GM12891 (cell line): ENCODE results near the gene CLEC11A.
"Not testable (repeated sequence)": the region's sequence is repeated elsewhere in the genome, so short reads cannot be mapped to it uniquely, and the experiment has no call there.

Experiments used
- DNase-seq: peaks from one replicate; pipeline ENCODE4 v3.0.0; 2011; ENCODE audit warnings: low spot score; ENCODE audit not compliant: insufficient read length
- FAIRE-seq: peaks from 2 replicates; lab custom pipeline; 2011; peaks lifted over from hg19 to GRCh38; lab: Jason Lieb, UNC
- PAX5 ChIP-seq: IDR thresholded peaks from 2 replicates; pipeline ENCODE4 v1.6.1; 2011; ENCODE audit warnings: low read length, moderate library complexity, mild to moderate bottlenecking; ENCODE audit not compliant: insufficient read depth, severe bottlenecking
- POLR2A ChIP-seq: IDR thresholded peaks from 2 replicates; pipeline ENCODE4 v1.6.1; 2011; ENCODE audit warnings: low read depth, low read length, control low read depth
- POLR2AphosphoS5 ChIP-seq: IDR thresholded peaks from 2 replicates; pipeline ENCODE4 v1.6.1; 2011; ENCODE audit warnings: low read depth, low read length, control low read depth
- POU2F2 ChIP-seq: IDR thresholded peaks from 2 replicates; pipeline ENCODE4 v1.6.1; 2011; ENCODE audit warnings: low read depth, mild to moderate bottlenecking, control low read depth, low read length, moderate library complexity
- SPI1 ChIP-seq: IDR thresholded peaks from 2 replicates; pipeline ENCODE4 v1.6.1; 2011; ENCODE audit warnings: low read depth, low read length, control low read depth
- TAF1 ChIP-seq: IDR thresholded peaks from 2 replicates; pipeline ENCODE4 v1.6.1; 2011; ENCODE audit warnings: low read depth, low read length, control low read depth

CLEC11A gene

DNA sequence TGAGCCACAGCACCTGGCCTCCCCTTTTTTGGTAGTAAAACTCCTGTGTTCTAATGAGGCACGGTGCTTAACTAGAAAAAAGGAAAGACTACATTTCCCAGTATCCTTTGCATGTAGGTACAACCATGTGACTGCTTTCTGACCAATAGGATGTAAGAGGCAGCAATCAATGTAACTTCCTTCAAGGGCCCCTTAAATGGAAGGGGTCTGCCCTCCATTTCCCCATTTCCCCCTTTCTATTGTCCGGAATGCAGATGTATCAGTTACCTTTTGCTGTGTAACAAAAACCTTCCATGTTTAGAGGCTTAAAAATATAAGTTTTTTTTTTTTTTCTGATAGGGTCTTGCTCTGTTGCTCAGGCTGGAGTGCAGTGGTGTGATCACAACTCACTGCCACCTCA lies 49.3 kb downstream of the CLEC11A start:
- FAIRE-seq, result no peak
- DNase-seq, result no peak
- no peak for TF ChIP-seq PAX5
- TF ChIP-seq POLR2A, result no peak
- TF ChIP-seq SPI1, result no peak
- TF ChIP-seq TAF1, result no peak
- no peak for TF ChIP-seq POLR2AphosphoS5
- no peak for TF ChIP-seq POU2F2

DNA sequence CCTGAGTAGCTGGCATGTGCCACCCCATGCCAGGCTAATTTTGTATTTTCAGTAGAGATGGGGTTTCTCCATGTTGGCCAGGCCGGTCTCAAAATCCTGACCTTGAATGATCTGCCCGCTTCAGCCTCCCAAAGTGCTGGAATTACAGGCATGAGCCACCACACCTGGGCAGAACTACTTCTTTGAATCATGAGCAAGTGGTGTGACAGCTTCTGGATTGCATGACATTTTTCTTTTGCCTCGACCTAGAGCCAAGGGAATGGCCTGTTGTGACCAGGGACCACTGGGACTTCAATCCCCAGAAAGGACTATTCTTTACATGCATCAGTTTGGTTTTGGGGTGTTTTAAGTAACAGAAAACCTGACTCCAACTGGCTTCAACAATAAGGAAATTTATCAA lies 49.7 kb downstream of the CLEC11A start:
- not testable (repeated sequence) for FAIRE-seq

DNA sequence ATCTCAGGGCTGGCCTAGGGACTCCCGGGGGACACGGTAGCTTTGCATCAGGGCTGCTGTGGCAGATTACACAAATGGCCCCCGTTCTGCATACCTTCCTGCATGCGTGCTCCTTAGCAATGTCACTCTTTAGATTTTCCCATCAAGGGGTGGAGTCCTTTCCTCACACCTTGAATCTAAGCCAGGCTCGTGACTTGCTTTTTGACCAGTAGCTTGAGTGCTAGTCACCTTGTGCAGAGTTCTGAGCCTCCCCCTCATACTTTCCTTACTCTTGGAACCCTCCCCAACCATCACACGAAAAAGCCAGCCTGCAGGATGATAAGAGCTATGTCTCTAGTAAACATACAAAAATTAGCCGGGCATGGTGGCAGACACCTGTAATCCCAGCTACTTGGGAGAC lies 50.3 kb downstream of the CLEC11A start:
- DNase-seq, FAIRE-seq: not testable (repeated sequence)

More for the DNA sequence above, 49.7 kb downstream of the CLEC11A start:
- not testable (repeated sequence) for DNase-seq
